UCSD-AML1 (cell line): ENCODE data around the gene AJM1.
"Not testable (repeated sequence)": the region's sequence is repeated elsewhere in the genome, so short reads cannot be mapped to it uniquely, and the experiment has no call there.

ENCODE experiments used
- DNase-seq: peaks from one replicate; lab custom pipeline; 2025; ENCODE audit not compliant: unreplicated experiment; lab: John Stamatoyannopoulos, UW

AJM1 gene

DNA sequence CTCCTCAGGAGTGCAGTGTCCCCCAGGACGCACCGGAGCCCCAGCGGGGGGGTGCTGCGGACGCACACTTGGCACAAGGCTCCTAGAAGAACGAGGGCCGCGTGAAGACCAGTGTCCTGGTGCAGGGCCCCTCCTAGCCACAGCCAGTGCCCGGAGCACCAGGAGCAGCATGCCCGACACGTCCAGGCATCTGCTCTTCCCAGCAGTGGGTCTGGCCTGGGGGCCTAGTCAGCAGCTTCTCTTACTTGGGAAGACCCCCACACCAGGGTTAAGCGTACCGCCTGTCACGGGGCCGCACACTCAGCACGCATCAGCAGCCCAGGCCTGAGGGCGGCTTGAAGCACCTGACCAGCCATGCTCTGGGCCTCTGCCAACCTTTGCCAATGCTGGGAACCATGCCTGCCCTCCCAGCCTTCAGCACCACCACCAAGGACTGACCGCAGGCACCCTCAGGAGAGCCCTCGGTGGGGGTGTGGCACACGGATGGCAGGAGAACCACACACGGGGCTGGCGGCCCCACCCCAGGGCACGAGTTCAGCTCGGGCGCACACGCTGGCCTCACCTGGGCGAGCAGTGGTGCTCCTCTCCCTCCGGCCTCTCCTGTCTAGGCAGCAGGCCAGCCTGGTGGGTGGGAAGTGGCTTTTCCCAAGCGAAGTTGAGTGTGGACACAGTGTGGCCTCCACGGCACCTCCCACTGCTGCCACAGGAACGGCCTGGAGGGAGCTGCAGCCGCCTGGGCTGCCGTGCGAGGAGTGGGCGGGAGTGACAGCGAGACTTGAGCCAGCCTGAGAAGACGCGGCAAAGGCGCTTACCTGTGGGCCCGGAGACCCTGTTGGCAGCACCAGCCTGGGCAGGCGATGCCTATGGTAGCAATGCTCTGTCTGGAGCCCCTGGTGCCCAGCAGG, 12.0 kb upstream of the AJM1 start:
- DNase-seq: no peak

- no peak for DNase-seq
These were observed 11.1 kb upstream of the AJM1 start for GRCh38 chr9:136831002-136831719.

DNA sequence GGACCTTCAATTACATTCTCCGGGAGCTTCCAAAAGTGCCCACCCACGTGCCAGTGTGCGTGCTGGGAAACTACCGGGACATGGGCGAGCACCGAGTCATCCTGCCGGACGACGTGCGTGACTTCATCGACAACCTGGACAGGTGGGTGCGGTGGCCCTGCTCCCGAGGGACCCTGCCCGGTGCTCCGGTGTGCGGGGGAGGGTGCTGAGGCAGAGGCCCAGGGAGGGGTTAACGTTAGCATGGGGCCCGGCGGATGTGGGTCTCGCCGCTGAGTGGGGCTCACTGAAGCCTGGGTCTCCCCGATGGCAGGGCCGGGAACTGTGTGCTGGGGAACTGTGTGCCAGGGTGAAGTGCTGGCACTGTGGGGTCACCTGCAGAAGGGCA, 10.6 kb upstream of the AJM1 start:
- no peak for DNase-seq

GRCh38 chr9:136832581-136832980, 9.7 kb upstream of the AJM1 start:
- DNase-seq: no peak

DNA sequence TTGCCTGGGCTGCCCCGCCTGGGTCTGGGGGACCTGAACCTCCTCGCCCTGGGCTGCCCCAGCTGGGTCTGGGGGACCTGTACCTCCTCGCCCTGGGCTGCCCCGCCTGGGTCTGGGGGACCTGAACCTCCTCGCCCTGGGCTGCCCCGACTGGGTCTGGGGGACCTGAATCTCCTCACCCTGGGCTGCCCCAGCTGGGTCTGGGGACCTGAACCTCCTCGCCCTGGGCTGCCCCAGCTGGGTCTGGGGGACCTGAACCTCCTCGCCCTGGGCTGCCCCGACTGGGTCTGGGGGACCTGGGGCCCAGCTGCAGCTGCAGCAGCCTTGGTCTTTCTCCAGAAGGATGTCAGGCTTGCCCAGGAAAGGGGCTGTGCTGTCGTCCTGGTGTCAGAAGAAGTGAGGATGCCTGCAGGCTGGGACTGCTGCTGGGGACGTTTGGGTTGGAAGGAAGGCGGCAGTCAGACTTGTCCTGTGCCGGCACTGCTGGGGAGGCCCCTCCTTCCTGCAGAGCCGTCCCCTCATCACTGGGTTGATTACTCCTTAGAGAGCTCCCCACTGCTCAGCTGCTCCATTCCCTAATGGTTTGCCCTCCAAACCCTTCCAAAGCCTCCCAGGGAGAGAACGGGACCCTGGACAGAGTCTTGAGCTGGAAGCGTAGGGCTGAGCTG, 8.8 kb upstream of the AJM1 start:
- not testable (repeated sequence) for DNase-seq

GRCh38 chr9:136835162-136835931, 6.9 kb upstream of the AJM1 start:
- DNase-seq: no peak

- no peak for DNase-seq
These were observed 6.1 kb upstream of the AJM1 start for GRCh38 chr9:136835932-136836904.

DNA sequence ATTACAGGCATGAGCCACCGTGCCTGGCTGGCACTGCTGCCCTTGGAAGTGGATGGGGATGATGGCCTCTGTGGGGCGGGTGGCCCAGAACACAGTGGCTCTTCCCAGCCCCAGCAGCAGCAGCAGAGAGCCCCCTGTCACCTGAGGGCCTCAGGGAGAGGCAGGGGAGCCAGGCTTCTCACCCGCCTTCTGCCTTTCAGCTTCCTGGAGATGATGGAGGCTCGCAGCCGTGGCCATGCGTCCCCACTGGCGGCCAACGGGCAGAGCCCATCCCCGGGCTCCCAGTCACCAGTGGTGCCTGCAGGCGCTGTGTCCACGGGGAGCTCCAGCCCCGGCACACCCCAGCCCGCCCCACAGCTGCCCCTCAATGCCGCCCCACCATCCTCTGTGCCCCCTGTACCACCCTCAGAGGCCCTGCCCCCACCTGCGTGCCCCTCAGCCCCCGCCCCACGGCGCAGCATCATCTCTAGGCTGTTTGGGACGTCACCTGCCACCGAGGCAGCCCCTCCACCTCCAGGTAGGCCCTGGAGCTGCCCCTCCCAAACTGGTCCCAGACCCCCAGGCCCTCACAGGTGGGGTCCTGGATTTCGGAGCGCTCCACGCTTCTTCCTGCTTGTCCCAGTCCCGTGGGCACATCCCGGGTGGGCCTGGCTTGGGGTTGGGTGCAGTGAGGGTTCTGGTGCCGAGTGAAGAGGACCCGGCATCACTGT, 5.0 kb upstream of the AJM1 start:
- DNase-seq: no peak

- not testable (repeated sequence) for DNase-seq
These were observed 4.4 kb upstream of the AJM1 start for GRCh38 chr9:136837856-136838277.

DNA sequence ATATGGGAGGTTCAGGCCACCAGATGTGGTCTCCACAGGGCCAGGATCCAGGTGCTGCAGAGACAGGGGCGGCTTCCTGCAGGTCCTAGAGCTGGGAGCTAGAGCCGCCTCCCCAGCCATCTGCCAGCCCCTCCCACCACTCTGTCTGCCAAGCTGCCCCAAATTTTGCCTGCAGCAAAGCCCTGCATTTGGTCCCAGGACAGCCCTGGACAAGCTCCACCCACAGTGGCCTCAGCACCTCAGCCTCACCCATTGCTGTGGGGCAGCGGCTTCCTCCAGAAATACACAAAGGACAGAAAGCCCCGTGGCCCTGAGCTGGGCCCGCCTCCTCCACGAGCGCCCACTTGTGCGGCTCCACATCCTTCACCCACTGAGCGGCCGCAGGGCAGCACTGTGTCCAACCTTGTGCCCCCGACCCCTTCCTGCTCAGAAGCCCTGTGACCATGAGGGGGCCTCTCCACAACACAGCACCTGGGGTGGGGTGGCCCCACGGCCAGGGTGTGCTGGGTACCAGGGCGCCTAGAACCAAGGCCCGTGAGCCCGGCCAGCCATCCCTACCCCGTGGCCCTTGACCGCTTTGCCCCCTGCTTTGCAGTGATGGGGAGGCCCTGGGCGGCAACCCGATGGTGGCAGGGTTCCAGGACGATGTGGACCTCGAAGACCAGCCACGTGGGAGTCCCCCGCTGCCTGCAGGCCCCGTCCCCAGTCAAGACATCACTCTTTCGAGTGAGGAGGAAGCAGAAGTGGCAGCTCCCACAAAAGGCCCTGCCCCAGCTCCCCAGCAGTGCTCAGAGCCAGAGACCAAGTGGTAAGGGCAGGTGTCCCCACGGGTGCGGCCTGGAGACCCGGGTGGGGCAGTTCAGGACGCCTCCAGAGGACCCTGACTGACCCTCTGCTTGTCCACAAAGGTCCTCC, 3.7 kb upstream of the AJM1 start:
- DNase-seq: no peak

GRCh38 chr9:136839229-136840139, 2.8 kb upstream of the AJM1 start:
- no peak for DNase-seq

- DNase-seq: no peak
These were observed 2.0 kb upstream of the AJM1 start for GRCh38 chr9:136840140-136840876.

DNA sequence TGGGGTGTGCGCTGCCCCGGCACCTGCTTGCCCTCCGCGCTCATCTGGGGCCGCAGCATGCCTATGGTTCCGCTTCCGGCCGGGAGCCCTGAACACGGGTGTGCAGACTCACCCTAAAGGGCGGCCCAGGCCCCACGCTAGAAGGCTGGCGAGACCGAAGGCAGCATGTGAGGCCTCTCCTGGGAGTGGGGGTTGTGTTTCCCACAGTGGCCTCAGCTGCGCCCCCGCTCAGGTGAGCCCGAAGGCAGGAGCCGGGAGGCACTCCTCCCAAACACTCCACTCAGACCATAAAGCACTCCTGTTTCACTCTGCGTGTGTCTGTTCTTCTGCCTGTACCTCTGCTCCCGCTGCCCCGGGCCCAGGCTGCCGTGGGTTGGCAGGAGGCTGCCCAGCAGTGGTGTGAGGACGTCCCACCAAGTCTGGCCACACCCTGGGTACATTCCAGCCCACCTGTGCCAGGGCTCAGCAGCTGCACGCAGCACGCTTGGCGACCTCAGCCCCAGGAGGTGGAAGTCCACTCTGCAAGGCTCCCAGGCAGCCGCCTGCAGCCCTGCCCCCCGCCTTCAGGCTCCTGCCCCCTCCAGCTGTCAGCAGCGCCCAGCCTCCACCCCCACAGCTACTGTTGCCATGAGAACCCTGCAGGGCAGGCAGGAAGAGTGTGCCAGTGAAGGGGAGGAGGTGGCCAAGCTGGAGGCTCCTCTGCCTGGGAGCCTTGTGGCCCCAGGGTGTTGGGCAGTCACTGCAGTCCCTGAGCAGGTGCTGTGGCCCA, 1.2 kb upstream of the AJM1 start:
- peak; percentile 25 for DNase-seq

GRCh38 chr9:136841646-136842379, 465 bp upstream of the AJM1 start:
- DNase-seq: not testable (repeated sequence)
